Measurements from ENCODE around the gene TMEM237. TPM values are rescaled to one million over a fixed set of nuclear protein-coding genes. Genes with fewer than 3 reads are reported as not detected.

The TMEM237 gene
- total RNA-seq, 1 donor from 2014 or later: 68.8 TPM

- Mint-ChIP-seq H3K4me3 (ENCODE audit: unreplicated experiment) (no peak overlapping the region), H3K27me3 (ENCODE audit: unreplicated experiment) (peaks cover 1% of the 10 kb centered on the region), H3K36me3 (ENCODE audit: unreplicated experiment) (peaks cover 8% of the 10 kb centered on the region), H3K4me1 (ENCODE audit: low read depth, unreplicated experiment) (no peaks in the 10 kb centered on the region), H3K9me3 (ENCODE audit: unreplicated experiment) (no peaks in the 10 kb centered on the region), H3K27ac (ENCODE audit: unreplicated experiment) (no peak overlapping the region)
- no peak for DNase-seq
- no peak for TF ChIP-seq CTCF (IDR thresholded peaks at IDR 0.05; ENCODE audit: partially characterized antibody, unreplicated experiment)
Measured at GRCh38 chr2:201622306-201622970, 20.9 kb downstream of the TMEM237 start.

- no peak overlapping the region for H3K27ac Mint-ChIP-seq (ENCODE audit: unreplicated experiment)
- H3K4me3 Mint-ChIP-seq (ENCODE audit: unreplicated experiment): no peak overlapping the region
- peaks cover 1% of the 10 kb centered on the region for H3K27me3 Mint-ChIP-seq (ENCODE audit: unreplicated experiment)
- H3K4me1 Mint-ChIP-seq (ENCODE audit: low read depth, unreplicated experiment): no peaks in the 10 kb centered on the region
- no peak for TF ChIP-seq CTCF (IDR thresholded peaks at IDR 0.05; ENCODE audit: partially characterized antibody, unreplicated experiment)
- H3K9me3 Mint-ChIP-seq (ENCODE audit: unreplicated experiment): no peaks in the 10 kb centered on the region
- DNase-seq: no peak
- H3K36me3 Mint-ChIP-seq (ENCODE audit: unreplicated experiment): peaks cover 8% of the 10 kb centered on the region
Measured at GRCh38 chr2:201621293-201621999, 21.9 kb downstream of the TMEM237 start.

GRCh38 chr2:201618744-201619662 is 24.3 kb downstream of the TMEM237 start:
- Mint-ChIP-seq H3K4me1 (ENCODE audit: low read depth, unreplicated experiment) (no peaks in the 10 kb centered on the region), H3K9me3 (ENCODE audit: unreplicated experiment) (no peaks in the 10 kb centered on the region), H3K27me3 (ENCODE audit: unreplicated experiment) (peaks cover 4% of the 10 kb centered on the region)

GRCh38 chr2:201608021-201608420 is 35.3 kb downstream of the TMEM237 start:
- TF ChIP-seq CTCF (IDR thresholded peaks at IDR 0.05; ENCODE audit: partially characterized antibody, unreplicated experiment): no peak
- Mint-ChIP-seq H3K4me1 (ENCODE audit: low read depth, unreplicated experiment) (no peaks in the 10 kb centered on the region), H3K36me3 (ENCODE audit: unreplicated experiment) (peaks cover 19% of the 10 kb centered on the region), H3K9me3 (ENCODE audit: unreplicated experiment) (peaks cover 2% of the 10 kb centered on the region), H3K4me3 (ENCODE audit: unreplicated experiment) (no peak overlapping the region), H3K27me3 (ENCODE audit: unreplicated experiment) (no peaks in the 10 kb centered on the region), H3K27ac (ENCODE audit: unreplicated experiment) (no peak overlapping the region)
- no peak for DNase-seq

More at GRCh38 chr2:201618744-201619662, 24.3 kb downstream of the TMEM237 start:
- Mint-ChIP-seq H3K27ac (ENCODE audit: unreplicated experiment) (no peak overlapping the region), H3K4me3 (ENCODE audit: unreplicated experiment) (no peak overlapping the region), H3K36me3 (ENCODE audit: unreplicated experiment) (peaks cover 8% of the 10 kb centered on the region)
- peak; percentile 27 for DNase-seq
- TF ChIP-seq CTCF (IDR thresholded peaks at IDR 0.05; ENCODE audit: partially characterized antibody, unreplicated experiment): no peak

Measured in glutamatergic neuron (in vitro differentiated cells).